Measurements from ENCODE around the gene ACKR3.

- TF ChIP-seq POLR2A (IDR thresholded peaks at IDR 0.05) (no peak), CTCF (IDR thresholded peaks at IDR 0.05) (no peak)
Measured at GRCh38 chr2:236622201-236622600, 52.6 kb downstream of the ACKR3 start.
